Measurements from ENCODE around the gene BABAM2.

- TF ChIP-seq, protein P1, sequence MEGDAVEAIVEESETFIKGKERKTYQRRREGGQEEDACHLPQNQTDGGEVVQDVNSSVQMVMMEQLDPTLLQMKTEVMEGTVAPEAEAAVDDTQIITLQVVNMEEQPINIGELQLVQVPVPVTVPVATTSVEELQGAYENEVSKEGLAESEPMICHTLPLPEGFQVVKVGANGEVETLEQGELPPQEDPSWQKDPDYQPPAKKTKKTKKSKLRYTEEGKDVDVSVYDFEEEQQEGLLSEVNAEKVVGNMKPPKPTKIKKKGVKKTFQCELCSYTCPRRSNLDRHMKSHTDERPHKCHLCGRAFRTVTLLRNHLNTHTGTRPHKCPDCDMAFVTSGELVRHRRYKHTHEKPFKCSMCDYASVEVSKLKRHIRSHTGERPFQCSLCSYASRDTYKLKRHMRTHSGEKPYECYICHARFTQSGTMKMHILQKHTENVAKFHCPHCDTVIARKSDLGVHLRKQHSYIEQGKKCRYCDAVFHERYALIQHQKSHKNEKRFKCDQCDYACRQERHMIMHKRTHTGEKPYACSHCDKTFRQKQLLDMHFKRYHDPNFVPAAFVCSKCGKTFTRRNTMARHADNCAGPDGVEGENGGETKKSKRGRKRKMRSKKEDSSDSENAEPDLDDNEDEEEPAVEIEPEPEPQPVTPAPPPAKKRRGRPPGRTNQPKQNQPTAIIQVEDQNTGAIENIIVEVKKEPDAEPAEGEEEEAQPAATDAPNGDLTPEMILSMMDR (IDR thresholded peaks at IDR 0.05), result no peak
- TF ChIP-seq EP300 (IDR thresholded peaks at IDR 0.05), result peak; percentile 18 to 68
Observed at GRCh38 chr2:27956888-27957287, 66.4 kb downstream of the BABAM2 start.
